Ovary (tissue), 9 donors: ENCODE data around the gene SLC36A3. TPM values are rescaled to one million over a fixed set of nuclear protein-coding genes. Genes with fewer than 3 reads are reported as not detected.

Experiments
- DNase-seq, 5 donors: peaks; one replicate each; pipeline ENCODE4 v3.0.0-alpha.2; 2019 to 2020
- H3K27ac ChIP-seq, 2 donors: fragments of 200-600 bp; one replicate each; pipeline versions ENCODE4 v1.5.1 to v1.8.0; 2019 to 2022
- H3K27me3 ChIP-seq: fragments of 200-600 bp; one replicate; pipeline ENCODE4 v1.8.0; 2022
- H3K36me3 ChIP-seq: fragments of 200-600 bp; sonication (generic); one replicate; pipeline ENCODE4 v1.5.1; 2019
- H3K4me1 ChIP-seq: one replicate; pipeline ENCODE4 v1.8.1; 2013; ENCODE audit warnings: mild to moderate bottlenecking, moderate library complexity; ENCODE audit not compliant: insufficient read depth
- H3K4me3 ChIP-seq: fragments of 200-600 bp; sonication (generic); one replicate; pipeline ENCODE4 v1.5.1; 2017
- H3K9me3 ChIP-seq, 2 donors: fragments of 200-600 bp in 1 of 2; sonication (generic) in 1 of 2; one replicate each; pipeline versions ENCODE4 v1.5.1 to v1.8.1; 2013 to 2019; ENCODE audit warnings: mild to moderate bottlenecking in 1 of 2, moderate library complexity in 1 of 2
- CTCF ChIP-seq, 3 donors: fragments of 450-650 bp in 2 of 3; fragments of 200-600 bp in 1 of 3; IDR thresholded peaks; one replicate each; pipeline versions ENCODE4 v1.5.1 to v1.8.0; 2016 to 2022; ENCODE audit warnings: antibody characterized with exemption in 3 of 3, mild to moderate bottlenecking in 1 of 3
- EP300 ChIP-seq: sonication (generic); formaldehyde crosslinking; IDR thresholded peaks from one replicate; pipeline ENCODE4 v1.6.1; 2017; ENCODE audit warnings: antibody characterized with exemption
- POLR2A ChIP-seq: fragments of 450-650 bp; IDR thresholded peaks from one replicate; pipeline ENCODE4 v1.6.1; 2017; ENCODE audit warnings: antibody characterized with exemption, mild to moderate bottlenecking, moderate library complexity
- WGBS, 3 donors: extraction: QIAGEN DNeasy Blood & Tissue Kit in 1 of 3; methylation state at CpG; one replicate each; pipeline versions ENCODE4 v1.1.5 to v1.1.7; 2013 to 2017; 5-methylcytosine and 5-hydroxymethylcytosine counted together
- intact Hi-C, 4 donors: fragments of 100-400 bp; cut with DNase I; formaldehyde crosslinking; loops; one replicate each; pipeline versions ENCODE4 v1.11.0 to v1.15.1; 2022 to 2023
- polyA plus RNA-seq, 2 donors: library from polyadenylated mRNA; stranded (reverse); fragments of 200-250 nt in 1 of 2; fragments of 350-450 nt in 1 of 2; fragmentation: Illumina TruSeq in 1 of 2; extraction: RNeasy Lipid Tissue Mini Kit (QIAGEN cat#74804) in 1 of 2; gene quantifications; one replicate each; pipeline ENCODE4 v1.2.3, GENCODE V29; 2013 to 2014
- total RNA-seq, 7 donors: library from RNA; depleted of rRNA in 2 of 7; stranded (reverse); fragments of >200 nt in 2 of 7; fragmentation: NEBNext Ultra II Directional in 3 of 7; extraction: Animal tissue kit (Norgen Biotek cat#: 25700) in 3 of 7; gene quantifications; one replicate each; pipeline versions ENCODE4 v1.1.0 to v1.2.4, GENCODE V29; 2016 to 2023
- donor health status: DM: no; HTN: no; CAD: no; lungs with moderate emphysema.
- donor health status: DM: no; HTN: no; CAD: no.
- donor health status: Bipolar disorder and iron deficiency.
- donor health status: DM: yes; HTN: yes; CAD: no.
- donor health status: DM: no; HTN: no; CAD: no.
- donor health status: DM: yes; HTN: yes; CAD: no.

Gene SLC36A3
- total and polyA plus RNA-seq, 9 donors = not detected

GRCh38 chr5:151318850-151319732, 15.5 kb upstream of the SLC36A3 start:
- no peaks in the 10 kb centered on the region for H3K27me3 ChIP-seq
- TF ChIP-seq CTCF (IDR thresholded peaks at IDR 0.05) = no peak
- H3K36me3 ChIP-seq = no peaks in the 10 kb centered on the region
- H3K9me3 ChIP-seq = no peaks in the 10 kb centered on the region
- peak; percentile 34 to 48 (median 40) for DNase-seq
- H3K4me3 ChIP-seq = no peak overlapping the region
- H3K4me1 ChIP-seq = peaks cover 5% of the 10 kb centered on the region
- no peak overlapping the region for H3K27ac ChIP-seq
- WGBS, 3 donors = 27 to 38% (median 29%) methylated on average over 2 of the region's 2 CpGs
- intact Hi-C loops = no loop called here

GRCh38 chr5:151317871-151318270, 14.3 kb upstream of the SLC36A3 start:
- H3K4me3 ChIP-seq = no peak overlapping the region
- TF ChIP-seq CTCF (IDR thresholded peaks at IDR 0.05) (no peak), EP300 (no peak), POLR2A (no peak)
- peaks cover 5% of the 10 kb centered on the region for H3K4me1 ChIP-seq
- H3K27me3 ChIP-seq = no peaks in the 10 kb centered on the region
- H3K27ac ChIP-seq = no peak overlapping the region
- H3K9me3 ChIP-seq = no peaks in the 10 kb centered on the region
- intact Hi-C loops = no loop called here
- no peaks in the 10 kb centered on the region for H3K36me3 ChIP-seq
- DNase-seq = no peak
- 7 to 10% (median 9%) methylated on average over 2 of the region's 2 CpGs for WGBS, 3 donors

- DNase-seq = peak; percentile 50 to 81 (median 71)
- H3K4me3 ChIP-seq = no peak overlapping the region
- H3K36me3 ChIP-seq = no peaks in the 10 kb centered on the region
- no peaks in the 10 kb centered on the region for H3K27me3 ChIP-seq
- intact Hi-C loops = no loop called here
- TF ChIP-seq CTCF (IDR thresholded peaks at IDR 0.05) = peak; percentile 23 to 42 (median 33)
- TF ChIP-seq EP300 = no peak
- no peak for TF ChIP-seq POLR2A
- no peaks in the 10 kb centered on the region for H3K9me3 ChIP-seq
- no peak overlapping the region for H3K27ac ChIP-seq
- WGBS, 3 donors = 47 to 59% (median 50%) methylated on average over 8 of the region's 8 CpGs
- peaks cover 5% of the 10 kb centered on the region for H3K4me1 ChIP-seq
These were observed 12.5 kb upstream of the SLC36A3 start for GRCh38 chr5:151315998-151316597.

GRCh38 chr5:151313357-151313756, 9.8 kb upstream of the SLC36A3 start:
- Histone ChIP-seq H3K4me1 (no peaks in the 10 kb centered on the region), H3K36me3 (no peaks in the 10 kb centered on the region), H3K4me3 (no peak overlapping the region), H3K27me3 (no peaks in the 10 kb centered on the region), H3K27ac (no peak overlapping the region), H3K9me3 (no peaks in the 10 kb centered on the region)
- TF ChIP-seq EP300 (no peak), POLR2A (no peak), CTCF (IDR thresholded peaks at IDR 0.05) (no peak)
- 32 to 50% (median 39%) methylated on average over 2 of the region's 2 CpGs for WGBS, 3 donors
- intact Hi-C loops = no loop called here
- DNase-seq = no peak
